NOMO-1 treated with dmso at 0.1 percent for 144 hours (cell line): ENCODE data around the gene NMRAL1.
A peak's percentile ranks its signal among the peaks of the same experiment; 100 is the strongest.

Experiments
- DNase-seq: peaks from one replicate; lab custom pipeline; 2025; ENCODE audit not compliant: unreplicated experiment; lab: John Stamatoyannopoulos, UW

NMRAL1 gene

DNA sequence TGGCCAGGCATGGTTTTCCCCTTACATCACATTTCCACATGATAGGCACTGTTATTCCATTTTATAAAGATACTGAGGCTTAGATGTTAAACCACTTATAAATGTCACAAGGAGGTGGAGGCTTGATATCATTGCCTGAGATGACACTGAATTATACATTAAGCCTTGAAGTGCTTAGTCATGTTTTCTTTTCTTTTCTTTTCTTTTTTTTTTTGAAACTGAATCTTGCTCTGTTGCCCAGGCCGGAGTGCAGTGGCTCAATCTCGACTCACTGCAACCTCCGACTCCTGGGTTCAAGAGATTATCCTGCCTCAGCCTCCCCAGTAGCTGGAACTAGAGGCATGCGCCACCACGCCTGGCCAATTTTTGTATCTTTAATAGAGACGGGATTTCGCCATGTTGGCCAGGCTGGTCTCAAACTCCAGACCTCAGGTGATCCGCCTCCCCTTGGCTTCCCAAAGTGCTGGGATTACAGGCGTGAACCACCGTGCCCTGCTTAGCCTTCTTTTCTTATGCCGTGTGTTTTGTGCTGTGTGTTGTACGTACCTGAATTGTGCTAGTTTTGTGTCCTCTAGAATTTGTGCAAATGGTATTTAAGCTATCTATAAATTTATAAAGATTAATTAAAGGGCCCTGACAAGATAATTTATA, 47.6 kb downstream of the NMRAL1 start:
- DNase-seq: no peak

DNA sequence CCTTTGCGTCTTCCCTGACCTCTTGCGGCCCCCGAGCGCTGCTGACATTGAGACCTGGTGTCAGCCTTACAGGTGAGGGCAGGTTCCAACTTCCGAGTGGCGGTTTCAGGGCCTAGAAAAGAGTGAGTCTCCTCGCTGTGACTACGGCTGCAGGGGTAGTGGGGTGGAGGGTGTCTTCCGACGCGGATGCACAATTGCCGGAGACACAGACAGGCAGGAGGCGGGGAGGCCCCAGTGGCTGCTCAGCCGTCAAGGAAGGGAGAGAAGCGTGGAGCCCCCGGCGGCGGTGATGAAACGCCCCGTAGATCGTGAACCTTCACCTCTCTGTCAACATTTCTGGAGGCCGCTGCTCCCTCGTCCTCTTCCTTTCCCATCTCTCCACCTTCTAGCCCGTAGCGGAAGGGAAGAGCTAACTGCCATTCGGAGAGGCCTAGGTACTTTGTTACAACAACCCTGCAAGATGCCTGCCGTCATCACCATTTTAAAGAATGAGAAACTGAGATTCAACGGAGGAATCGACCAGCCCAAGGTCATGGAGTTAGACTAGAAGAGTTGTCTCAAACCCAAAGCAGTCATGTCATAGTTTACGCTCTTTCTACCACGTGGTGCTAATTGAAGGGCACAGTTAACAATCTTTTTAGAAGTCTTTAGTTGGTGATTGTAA, 48.3 kb downstream of the NMRAL1 start:
- DNase-seq: no peak

DNA sequence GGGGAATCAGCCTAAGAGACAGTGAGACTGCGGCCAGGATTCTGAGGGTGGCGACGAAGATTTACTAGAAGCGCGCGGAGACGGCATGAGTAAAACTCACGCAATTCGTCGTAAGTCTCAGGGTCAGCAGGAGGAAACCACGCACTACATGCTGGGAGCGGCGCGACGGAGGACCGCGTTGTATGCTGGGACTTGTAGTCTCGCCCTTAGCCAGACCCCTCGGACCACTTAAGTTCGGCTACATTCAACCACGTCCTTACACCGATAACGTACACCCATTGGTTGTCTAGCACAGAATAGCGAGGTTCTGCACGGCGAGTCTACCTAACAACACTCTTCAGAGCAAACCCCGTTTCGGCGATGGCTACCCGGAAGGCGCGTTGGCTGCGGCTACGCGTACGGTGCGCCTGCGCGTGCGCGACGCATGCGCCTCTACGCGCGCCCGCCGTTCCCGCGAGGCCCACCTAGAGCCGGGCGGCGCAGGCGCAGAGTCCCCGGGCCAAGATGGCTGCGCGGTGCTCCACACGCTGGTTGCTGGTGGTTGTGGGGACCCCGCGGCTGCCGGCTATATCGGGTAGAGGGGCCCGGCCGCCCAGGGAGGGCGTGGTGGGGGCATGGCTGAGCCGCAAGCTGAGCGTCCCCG, 48.9 kb downstream of the NMRAL1 start, which contains the start of gene DNAJA3:
Gene DNAJA3 (plus strand): TSS at position 491 of the 643 bp plus-strand sequence. CDS start 14 bp downstream, at position 505.
- DNase-seq: peak; percentile 81

DNA sequence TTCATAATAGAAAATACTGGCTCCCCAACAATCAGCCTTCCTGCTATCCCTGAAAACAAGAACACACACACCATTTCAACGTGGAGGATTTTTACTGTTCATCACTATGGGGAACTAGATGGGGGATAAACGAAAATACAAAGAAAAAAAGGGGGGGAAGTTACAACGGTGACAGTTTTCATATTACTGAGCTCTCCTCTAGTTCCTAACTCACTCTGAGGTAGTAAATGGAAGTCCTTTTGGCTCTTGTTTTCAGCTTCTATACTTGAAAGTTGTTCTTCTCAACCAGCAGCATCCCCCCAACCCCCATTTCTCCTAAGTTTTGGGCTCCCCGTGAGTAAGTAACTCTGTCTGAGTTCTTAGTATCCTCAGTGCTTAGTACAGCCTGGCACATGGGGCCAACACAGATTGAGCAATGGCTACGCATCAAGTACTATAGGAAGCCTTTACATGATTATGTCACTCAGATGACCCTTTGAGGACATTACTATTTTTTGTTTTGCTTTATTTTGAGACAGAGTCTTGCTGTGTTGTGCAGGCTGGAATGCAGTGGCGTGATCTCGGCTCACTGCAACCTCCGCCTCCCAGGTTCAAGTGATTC, 53.8 kb downstream of the NMRAL1 start:
- DNase-seq: peak; percentile 34

DNA sequence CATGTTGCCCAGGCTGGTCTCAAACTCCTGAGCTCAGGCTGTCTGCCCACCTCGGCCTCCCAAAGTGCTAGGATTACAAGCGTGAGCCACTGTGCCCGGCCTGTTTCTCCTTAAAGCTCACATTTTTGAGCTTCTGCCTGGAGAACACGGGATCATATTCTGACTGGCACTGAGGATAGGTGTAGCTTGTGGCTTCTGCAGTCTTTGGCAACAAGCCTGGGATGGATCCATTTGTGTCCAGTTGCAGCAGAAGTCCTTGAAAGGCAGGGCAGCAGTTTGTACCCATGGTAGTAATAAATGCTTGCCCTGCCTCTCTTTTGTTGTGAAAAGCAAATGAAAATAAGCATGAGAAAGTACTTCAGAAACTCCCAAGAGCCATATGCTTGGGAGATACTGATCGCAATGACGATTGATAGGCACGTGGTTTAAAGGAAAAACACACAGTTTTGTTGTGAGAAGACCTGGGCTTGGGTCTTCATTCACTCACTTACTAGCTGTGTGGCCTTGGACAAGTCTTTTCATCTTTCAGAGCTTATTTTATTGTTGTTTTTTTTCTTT, 54.9 kb downstream of the NMRAL1 start:
- DNase-seq: no peak

DNA sequence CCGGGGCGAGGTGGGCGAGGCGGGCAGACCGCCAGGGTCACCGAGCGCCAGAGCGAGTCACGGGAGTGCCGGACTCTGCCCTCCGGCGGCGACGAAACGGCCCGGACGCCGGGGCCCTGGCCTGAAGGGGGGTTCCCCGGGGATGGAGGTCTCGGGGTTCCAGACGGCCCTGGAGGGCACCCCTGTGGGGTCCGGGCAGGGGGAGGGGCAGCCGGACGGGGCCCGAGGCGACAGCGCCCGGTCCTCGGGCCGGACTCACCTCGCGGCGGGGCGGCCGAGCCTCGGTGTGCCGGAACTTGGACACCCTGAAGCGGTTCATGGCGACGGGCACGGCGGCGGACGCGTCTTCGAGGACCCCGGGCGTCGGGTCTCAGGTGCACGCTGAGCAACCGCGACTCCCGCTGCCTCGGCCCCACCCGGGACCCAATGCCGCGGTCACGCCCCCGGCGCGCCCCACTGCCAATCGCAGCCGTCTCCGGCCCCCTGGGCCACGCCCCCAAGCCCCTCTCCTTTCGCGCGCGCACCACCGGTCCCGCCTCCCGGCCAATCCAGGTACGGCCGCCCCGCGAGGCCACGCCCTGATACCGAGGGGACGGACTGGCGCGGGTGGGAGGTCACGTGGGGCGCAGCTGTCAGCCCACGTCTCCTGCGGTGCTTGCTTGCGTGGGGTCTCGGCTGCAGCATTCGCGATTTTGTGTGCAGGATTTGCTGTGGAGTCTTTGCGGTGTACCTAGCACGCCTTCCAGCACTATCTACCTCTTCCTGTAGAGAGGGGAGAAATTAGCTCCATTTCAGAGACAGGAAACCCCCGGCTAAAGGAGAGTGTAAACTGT, 58.0 kb downstream of the NMRAL1 start, which contains the start of gene CORO7:
Gene CORO7 (minus strand): TSS at position 397 of the 833 bp plus-strand sequence. CDS start 78 bp downstream, at position 319.
- DNase-seq: peak; percentile 93

DNA sequence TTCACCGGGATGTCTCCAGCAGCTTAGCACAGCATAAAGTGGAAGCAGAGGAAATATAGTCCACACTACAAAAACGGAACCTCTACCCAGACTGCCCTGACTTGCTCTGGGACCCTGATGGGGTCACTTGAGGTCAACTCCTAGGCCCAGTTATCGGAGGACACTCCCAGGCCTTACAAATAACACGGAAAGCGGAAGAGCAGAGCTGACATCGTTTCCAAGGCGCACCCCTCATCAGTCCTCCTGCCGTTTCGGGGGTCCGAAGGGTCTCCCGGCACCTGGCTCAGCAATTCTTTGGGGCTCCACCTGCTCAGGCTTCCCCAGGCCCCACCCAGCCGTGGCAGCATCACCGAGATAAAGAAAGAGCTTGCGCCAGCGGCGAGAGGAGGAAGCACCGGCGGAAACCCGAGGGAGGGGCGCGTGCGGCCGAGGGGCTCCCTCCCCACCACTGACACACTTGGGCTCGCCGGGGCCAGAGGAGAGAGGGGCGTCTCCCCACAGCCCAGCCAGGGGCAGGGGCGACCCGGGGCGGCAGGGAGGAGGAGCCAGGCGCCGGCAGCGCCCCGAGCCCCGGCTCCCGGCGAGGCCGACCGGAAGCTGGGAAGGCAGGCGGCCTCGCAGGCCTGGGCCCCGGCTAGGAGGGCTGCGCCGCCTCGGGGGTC, 58.8 kb downstream of the NMRAL1 start:
- DNase-seq: peak; percentile 85

DNA sequence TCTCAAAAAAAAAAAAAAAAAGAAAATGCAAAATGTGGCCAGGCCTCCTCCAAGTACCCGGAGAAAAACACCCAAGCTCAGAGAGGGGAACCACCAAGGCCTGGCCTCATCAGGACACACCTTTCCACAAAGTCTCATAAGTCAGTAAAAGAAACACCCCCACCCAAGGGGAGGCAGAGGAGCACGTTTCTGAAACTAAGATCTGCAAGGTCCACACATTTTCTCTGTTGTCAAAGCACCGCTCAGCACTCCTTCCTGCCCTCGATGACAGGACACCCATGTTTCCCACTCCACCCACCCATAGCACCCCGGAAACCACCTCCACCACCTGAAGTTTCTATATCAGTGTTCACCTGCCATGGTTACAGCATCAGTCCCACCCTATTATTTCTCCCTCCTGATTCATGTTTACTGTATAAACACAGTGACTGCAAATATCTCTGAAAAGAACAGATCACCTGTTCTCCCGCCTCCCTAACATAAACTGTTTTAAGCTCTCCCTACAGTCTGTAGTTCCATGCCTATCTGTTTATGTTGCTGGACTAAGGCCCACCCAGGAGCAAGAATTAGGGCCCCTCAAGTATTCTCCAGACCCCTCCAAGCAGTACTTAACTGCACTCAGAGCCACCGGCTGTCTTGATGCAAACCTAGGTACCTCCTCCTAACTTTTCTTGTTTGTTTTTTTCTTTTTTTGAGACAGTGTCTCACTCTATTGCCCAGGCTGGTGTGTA, 60.1 kb downstream of the NMRAL1 start:
- DNase-seq: no peak

DNA sequence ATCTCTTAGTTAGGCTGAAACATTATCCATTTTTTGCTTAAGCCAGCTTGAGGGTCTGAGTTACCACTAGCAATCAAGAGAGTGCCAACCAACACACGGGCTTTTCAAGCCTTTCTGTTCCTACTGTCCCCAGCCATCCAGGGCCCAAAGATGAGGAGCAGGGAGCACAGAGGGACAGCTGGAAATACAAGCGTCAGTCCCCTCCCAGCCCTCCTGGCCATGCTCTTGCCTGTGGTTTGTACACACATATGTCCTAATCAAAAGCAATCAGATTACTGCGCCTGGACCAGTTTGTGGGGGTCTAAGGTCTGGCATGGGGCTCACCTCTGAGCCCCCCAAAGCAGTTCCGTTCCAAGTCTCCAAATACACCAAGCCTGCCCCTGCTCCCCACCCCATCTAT, 61.6 kb downstream of the NMRAL1 start:
- DNase-seq: no peak

DNA sequence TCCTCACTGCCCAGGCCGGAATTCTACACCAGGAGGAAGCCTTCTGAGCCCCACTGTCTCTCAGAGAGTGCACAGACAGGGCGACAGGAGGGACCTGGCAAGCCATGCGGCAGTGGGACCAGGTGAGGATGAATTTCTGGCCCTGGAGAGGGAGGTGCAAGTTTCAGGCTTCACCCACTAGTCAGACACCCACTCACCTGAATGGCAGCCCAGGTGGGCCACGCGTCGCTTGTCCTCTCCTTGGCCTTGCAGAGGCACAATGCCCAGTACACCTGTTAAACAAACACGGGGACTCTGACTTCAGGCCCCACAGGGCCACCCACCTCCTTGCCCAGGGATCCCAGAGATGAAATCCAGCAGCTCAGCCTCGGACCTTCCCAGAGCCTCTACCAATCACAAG, 62.3 kb downstream of the NMRAL1 start:
- DNase-seq: no peak
